C4-2B (cell line): ENCODE data around the gene SYT2.

Source experiments
- H3K27ac ChIP-seq: fragments of 450-650 bp; 2 replicates; pipeline ENCODE4 v1.5.1; 2017
- ZFX ChIP-seq: fragments of 450-650 bp; IDR thresholded peaks from 2 replicates; pipeline ENCODE4 v1.6.1; 2017
- TF ChIP-seq, protein P1 (sequence below): fragments of 450-650 bp; conservative IDR thresholded peaks from 2 replicates; pipeline ENCODE4 v1.5.1; 2017; ENCODE audit warnings: mild to moderate bottlenecking

The SYT2 gene

DNA sequence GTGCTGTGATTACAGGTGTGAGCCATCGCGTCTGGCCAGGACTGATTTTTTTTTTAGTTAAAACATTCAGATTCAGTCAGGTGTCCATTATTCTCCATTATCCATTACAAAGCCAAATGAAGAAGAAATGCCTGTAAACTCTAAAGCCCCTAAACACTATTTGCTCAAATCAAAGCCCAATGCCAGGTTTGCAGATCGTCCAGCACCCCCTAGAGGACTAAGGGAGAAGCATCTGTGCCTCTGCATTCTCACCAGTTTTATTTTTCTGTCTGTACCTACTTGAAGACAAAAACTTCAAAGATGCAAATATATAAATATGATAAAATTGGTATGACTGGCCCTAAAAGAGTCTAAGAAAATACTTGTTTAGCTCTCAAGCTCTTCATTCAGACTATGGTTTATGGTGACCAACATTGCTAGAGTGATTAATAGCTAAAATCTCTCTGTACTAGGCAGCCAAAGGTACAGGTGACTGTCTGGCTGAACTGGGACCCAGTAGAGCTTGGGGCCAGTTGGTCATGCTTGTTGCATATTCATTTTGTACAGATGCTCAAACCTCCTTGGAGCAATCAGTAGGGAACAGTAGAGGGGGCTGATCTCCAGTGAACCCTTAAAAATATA is 138.4 kb downstream of the SYT2 start:
- TF ChIP-seq ZFX, result no peak
- TF ChIP-seq, protein P1, sequence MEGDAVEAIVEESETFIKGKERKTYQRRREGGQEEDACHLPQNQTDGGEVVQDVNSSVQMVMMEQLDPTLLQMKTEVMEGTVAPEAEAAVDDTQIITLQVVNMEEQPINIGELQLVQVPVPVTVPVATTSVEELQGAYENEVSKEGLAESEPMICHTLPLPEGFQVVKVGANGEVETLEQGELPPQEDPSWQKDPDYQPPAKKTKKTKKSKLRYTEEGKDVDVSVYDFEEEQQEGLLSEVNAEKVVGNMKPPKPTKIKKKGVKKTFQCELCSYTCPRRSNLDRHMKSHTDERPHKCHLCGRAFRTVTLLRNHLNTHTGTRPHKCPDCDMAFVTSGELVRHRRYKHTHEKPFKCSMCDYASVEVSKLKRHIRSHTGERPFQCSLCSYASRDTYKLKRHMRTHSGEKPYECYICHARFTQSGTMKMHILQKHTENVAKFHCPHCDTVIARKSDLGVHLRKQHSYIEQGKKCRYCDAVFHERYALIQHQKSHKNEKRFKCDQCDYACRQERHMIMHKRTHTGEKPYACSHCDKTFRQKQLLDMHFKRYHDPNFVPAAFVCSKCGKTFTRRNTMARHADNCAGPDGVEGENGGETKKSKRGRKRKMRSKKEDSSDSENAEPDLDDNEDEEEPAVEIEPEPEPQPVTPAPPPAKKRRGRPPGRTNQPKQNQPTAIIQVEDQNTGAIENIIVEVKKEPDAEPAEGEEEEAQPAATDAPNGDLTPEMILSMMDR, result peak; percentile 93
- peak overlapping the region; percentile 32; the same call in 1 of the 2 replicates for H3K27ac ChIP-seq

DNA sequence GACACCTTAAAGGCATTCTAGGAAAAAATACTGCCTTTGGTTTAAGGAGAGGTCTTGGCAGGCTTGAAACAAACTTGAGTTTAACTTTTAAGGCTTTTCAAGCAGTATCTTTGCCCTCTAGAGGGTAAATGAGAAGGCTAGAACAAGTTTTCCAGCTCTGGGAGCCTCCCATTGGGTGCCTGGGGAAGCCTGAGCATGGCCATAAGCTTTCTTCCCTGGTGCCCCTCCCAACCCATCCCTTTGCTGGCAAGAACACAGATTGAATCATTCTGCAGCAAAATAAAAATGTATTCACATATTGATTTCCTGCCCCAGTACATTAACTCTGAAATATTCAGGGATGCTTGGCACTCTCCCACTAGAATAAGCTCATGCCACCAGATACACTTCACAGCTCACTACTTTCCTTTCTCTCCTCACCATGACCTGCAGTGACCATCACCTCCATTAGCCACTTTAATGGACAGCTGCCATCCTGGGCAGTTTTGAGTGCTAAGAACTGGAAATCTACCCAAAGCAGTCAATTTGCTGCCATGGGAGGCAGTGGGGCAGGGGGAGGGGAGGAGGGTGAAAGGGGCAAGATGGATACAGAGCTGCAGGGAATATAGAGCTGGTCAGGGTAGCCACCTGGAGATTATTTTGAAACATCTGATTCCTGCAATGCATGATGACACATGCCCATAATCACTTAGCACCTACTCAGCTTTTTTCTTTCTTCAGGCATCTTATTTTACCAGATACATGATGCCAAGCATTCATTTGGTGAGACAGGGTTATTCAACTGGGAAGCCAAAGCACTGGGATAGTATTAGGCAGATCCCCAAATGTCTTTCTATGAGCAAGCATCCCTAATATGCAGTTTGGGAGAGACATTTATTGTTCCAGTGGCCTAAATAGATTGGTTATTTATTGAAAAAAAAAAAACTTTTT is 140.6 kb downstream of the SYT2 start:
- H3K27ac ChIP-seq, result peak overlapping the region; percentile 80
- TF ChIP-seq ZFX, result no peak
- TF ChIP-seq, protein P1, result 0 out of 2 replicates have a peak, but pooled peaks have one; percentile 1

DNA sequence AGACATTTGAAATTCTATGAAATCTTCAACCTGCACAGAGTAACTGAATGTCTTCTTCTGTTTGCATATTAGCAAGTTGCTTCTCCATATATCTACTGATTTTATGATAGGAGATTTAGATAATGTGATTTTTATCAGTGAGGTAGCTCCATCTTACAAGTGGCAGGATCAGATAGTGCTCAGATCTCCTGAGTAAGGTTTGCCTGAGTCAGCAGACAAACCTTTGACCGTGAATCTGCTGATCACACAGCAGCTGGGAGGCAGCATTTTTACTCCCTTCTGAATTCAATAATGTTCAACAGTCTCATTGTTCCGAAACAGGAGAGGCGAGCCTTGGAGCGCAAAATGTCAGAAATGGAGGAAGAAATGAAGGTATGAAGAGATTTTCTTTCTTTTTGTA is 141.4 kb downstream of the SYT2 start:
- H3K27ac ChIP-seq, result peak overlapping the region; percentile 80; the same call in 1 of the 2 replicates
- TF ChIP-seq, protein P1, result peak; percentile 8; the same call in 1 of the 2 replicates
- no peak for TF ChIP-seq ZFX

DNA sequence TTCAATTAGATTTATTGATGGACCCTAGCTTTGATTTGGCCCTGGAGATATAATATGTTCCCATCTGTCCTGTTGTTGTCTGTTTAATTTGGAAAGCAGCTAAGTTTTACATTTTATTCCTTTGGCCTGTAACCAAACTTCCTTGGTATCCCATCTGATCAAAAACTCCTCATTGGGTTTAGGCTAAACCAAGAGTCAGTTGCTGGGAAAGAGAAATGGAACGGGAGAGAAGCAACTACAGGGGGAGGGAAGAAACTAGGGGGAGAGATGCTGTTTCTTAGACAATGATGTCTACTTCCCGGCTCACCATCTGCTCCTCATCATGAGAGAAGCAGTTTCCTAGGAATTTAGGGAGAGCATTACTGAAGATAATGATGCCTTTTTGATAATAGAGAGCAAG is 141.8 kb downstream of the SYT2 start:
- TF ChIP-seq, protein P1, result no peak
- TF ChIP-seq ZFX, result no peak
- peak overlapping the region; percentile 80; the same call in 1 of the 2 replicates for H3K27ac ChIP-seq

DNA sequence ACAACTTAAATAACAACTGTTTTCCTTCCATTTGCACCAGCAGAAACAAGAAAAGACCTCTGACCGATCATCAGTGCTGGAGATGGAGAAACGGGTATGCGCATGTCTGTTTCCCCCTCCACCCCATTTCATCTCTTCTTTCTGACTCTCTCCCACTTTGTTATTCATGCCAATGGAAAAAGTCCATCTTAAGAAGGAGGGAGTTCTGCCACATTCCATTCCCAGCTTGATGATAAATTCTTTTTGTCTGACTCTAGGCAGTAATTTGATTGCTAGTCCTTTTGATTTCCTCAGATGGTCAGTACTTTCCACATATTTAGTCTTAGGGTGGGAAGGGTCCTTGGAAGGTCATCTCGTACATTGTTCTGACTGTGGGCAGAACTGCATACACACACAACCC is 142.5 kb downstream of the SYT2 start:
- TF ChIP-seq, protein P1, result no peak
- TF ChIP-seq ZFX, result no peak
- peak overlapping the region; percentile 80; the same call in 1 of the 2 replicates for H3K27ac ChIP-seq

DNA sequence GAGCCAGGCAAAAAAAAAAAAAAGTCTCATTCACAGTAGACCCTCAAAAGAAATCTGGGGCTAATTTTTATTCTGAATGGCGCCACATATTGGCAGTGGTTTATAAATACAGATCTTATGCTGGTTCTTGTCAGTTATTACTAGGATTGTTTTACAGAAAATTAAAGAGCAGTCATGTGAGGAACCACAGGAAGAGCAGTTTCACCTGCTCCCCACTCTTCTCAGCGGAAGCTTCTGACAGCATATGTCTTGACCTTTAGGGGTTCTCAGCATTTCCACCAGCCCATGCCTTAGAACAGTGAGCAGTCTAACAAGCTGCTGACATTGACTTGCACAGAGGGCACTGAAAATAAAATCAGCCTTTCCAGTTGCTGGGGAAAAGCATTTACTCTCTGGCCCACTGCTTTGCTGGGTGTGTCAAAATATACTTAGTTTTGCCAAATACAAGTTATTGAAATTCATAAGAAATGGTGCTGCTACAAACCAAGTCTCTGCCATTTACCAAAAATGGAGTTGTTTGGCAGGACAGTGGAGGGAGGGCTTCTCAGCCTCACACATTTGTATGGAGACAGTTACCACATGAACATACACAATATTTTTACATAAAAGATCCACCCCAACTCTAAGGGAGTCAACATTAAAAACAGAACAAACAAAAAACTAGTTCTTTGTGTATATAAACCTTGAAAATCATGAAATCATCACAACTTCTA is 144.2 kb downstream of the SYT2 start:
- H3K27ac ChIP-seq, result peak overlapping the region; percentile 56; the same call in 1 of the 2 replicates

More for the DNA sequence above, 144.2 kb downstream of the SYT2 start:
- TF ChIP-seq ZFX, result no peak
- TF ChIP-seq, protein P1, result peak; percentile 19; the same call in 1 of the 2 replicates
